Measurements from ENCODE around the gene ZFYVE28.
"Not testable (repeated sequence)": the region's sequence is repeated elsewhere in the genome, so short reads cannot be mapped to it uniquely, and the experiment has no call there.

The ZFYVE28 gene

DNA sequence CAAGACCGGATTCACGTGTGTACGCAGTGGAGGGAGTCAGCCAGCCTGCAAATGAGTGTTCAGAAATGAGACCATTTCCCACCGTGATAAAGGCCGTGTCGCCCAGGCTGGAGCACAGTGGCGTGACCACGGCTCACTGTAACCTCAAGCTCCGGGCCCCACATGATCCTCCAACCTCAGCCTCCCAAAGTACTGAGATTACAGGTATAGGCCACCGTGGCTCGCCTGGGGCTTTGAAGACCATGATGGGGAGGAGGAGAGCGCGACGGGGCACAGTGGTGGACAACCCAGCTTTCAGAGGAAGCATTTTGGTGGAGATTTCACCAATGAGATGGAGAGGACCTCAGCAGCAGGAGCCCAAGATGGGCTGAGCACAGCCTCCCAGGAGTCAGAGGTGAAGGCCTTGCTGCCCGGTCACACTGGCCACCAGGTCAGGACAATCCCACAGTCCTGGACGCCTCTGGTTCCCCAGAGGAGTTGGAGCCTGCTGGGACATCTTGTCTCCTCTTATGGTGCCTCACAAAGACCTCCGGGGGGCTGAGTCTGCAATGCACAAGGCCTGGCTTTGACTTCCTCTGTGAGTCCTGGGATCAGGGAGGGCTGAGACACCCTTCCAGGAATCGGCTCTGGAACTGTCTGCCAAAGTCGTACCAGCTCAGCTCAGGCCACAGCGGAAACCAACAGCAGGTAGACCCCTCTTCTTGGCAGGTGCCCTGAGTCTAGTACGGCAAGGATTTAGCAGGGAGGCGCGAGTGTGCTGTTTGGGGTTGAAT lies 134.1 kb downstream of the ZFYVE28 start:
- DNase-seq = no peak

DNA sequence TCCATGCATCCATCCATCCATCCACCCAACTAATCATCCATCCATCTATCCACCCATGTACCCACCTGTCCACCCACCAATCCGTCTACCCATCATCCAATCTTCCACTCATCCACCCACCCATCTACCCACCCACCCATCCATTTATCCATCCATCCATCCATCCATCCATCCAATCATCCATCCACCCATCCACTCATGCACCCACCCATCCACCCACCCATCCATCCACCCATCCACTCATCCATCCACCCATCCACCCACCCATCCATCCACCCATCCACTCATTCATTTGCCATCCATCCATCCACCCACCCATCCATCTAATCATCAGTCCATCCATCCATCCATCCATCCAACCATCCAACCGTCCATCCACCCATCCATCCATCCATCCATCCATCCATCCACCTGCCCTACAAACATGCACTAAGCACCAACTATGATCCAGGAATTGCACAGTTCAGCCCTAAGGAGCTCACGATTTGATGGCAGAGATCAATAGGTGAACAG lies 135.2 kb downstream of the ZFYVE28 start:
- no peak for DNase-seq

DNA sequence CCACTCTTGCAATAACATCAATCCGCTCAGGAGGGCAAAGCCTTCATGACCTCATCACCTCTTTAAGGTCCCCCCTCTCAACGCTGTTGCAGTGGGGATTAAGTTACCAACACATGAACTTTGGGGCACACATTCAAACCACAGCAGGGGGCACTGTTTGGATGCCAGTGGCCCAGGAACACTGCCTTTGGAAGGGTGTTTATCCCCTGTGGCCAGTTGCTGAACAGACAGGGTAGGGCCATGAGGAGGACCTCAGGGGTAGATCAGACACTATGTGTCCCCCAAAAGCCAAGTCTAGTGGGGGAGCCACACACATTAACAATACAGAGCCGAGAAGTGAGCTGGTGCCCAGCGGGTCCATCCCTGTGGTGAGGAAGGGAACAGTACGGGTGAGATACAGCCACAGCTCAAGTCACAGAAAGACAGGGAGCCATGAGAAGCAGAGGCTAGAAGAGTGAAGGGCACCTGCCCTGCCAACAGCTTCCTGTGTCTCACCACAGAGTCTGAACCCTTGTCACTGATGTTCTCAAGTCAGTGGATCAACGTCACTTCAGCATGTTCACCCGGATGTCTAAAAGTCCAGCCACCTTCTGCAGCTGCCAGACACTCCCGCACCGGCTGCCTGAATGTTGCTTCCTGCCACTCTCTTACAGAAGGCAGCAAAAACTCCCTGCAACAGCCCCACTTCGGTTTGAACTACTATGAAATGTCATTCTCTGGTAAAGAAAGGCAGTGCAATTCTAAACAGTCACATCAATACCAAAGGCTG lies 136.7 kb downstream of the ZFYVE28 start:
- no peak for DNase-seq

DNA sequence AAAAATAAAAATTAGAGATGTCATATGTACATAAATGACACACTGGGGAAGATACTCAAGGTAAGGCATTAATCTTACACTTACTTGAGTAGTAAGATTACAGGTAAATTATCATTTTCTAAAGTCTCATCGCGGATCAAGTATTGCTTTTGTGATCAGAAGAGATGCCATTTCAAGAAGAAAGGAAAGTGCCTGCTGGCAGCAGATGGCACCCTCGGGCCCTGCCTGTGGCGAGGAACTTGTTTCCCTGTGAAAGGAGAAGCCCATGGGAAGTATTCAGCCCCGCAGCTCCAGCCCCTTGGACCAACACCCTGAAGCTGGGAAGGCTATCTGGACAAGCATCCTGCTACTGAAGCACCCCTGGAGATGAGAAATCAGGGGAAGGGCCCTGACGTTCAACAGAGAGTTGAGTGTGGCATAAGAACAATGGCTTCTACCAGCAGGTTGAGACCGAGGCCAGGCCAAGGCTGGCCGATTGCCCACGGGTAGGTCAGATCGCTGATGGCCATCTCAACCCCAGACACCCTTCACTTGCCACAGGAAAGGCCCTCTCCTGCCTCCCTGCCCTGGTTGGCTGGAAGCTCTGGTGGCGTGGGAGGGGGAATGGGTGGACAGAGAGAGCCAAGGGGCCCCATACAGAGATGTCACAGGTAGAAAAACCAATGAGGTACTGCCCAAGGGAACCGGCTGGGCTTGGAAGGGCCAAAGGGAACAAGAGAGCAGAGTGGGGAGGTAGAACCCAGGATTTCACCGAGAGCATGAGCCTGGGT lies 137.7 kb downstream of the ZFYVE28 start:
- DNase-seq = no peak

DNA sequence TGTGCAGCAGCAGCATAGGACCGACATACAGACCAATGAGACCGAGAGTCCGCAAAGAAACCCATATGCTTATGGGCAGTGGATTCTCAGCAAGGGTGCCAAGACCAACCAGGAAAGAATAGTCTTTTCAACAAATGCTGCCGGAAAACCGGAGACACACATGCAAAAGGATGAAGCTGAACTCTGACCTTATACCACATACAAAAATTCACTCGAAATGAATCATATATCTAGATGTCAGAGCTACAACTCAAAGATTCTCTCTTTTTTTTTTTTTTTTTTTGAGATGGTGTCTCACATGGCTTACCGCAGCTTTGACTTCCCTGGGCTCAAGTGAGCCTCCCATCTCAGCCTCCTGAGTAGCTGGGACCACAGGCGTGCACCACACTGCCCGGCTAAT lies 140.5 kb downstream of the ZFYVE28 start:
- no peak for DNase-seq

DNA sequence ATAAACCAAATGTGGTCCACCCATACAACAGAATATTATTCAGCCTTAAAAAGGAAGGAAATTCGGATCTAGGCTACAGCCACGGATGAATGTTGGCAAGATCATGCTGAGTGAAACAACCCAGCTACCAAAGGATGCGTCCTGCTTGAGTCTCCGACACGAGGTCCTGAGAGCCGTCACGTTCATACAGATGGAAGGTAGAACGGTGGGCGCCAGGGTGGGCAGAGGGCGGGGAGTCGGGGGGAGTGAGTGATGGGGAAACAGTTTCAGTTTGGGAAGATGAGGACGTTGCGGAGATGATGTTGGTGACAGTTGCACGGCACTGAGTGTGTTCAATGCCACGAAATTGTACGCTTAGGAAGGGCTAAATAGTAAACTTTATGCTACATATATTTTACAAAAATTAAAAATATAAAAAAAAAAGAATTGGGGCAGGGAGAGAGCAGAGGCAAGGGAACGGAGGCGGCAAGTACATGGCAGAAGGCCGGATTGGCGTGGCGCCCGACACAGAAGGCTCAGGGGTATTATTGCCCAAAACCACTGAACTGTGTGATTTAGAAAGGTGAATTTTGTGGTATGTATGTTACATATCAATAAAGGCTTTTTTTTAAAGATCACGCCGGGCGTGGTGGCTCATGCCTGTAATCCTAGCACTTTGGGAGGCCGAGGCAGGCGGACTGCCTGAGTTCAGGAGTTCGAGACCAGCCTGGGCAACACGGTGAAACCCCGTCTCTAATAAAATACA lies 141.7 kb downstream of the ZFYVE28 start:
- DNase-seq = no peak

DNA sequence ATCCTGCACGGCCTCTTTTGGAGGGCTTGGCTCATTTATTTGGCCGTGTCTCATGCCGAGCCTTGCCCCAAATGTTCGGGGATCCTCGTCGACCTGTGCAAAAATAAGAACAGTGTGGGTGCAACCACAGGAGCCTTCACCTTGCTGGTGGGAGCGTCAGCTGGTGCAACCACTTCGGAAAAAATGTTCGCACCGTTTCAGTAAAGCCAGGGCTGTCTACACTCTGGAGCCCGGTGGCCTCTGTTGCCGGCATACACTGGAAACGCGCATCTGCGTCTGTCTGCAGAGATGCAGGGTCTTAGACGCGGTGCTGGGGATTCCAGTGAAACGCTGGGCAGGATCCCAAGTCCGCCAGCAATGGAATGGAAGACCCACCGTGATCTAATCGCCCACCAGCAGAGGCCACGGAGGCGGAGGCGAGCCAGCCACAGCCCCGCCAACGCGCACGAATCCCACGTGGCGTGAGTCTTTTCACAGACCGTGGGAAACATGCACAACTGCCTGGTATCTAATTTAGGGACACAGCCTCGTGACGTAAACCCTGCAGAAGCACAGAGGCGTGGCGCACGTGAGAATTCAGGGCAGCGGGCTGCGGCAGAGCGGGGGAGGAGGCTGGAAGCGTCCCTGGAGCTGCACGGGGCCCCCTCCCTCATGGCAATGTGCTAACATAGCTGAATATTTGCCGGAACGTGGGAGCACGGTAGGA lies 142.7 kb downstream of the ZFYVE28 start:
- no peak for DNase-seq

DNA sequence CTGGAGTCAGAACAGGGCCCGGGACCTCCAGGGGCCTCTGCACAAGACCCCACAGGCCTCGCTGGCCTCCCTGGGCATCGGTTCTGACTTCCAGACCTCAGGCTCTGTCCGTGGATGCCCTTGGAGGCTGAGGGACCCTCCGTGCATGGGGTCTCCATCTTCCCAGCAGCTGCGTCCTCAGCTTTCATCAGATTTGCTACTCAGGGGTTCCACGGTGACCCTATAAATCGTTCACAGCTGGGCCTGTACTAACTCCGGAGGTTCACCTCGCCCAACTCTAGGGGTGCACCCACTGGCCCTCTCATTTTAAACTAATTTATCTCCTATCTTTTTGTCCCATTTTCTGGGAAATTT lies 143.4 kb downstream of the ZFYVE28 start:
- DNase-seq = not testable (repeated sequence)

DNA sequence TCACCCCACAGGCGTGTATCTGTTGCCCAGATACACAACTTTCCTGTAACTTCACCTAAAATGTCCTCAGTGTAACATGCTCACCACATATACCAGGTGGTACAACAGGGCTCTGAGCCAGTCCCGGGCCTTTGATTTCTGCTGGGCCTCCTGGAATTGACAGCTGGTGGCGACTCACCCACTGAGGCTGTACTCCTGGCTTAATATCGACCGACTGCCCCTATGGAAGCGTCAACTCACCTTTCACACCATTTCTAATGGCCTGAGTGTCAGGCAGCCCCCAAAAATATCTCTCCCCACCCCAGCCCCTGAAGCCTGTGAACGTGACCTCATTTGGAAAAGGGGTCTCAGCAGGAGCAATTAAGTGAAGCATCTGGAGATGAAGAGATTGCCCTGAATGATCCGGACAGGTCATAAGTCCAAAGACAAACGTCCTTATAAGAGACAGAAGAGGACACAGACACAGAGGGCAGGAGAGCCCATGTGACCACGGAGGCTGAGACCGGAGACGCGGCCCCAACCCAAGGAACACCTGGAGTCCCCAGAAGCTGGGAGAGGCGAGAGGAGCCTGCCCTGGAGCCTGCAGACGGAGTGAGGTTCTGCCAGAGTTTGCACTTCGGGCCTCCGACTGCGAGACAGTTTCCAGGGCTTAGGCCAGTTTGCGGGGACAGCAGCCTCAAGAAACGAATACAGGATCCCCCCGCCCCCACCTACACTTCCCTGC lies 144.0 kb downstream of the ZFYVE28 start:
- no peak for DNase-seq

DNA sequence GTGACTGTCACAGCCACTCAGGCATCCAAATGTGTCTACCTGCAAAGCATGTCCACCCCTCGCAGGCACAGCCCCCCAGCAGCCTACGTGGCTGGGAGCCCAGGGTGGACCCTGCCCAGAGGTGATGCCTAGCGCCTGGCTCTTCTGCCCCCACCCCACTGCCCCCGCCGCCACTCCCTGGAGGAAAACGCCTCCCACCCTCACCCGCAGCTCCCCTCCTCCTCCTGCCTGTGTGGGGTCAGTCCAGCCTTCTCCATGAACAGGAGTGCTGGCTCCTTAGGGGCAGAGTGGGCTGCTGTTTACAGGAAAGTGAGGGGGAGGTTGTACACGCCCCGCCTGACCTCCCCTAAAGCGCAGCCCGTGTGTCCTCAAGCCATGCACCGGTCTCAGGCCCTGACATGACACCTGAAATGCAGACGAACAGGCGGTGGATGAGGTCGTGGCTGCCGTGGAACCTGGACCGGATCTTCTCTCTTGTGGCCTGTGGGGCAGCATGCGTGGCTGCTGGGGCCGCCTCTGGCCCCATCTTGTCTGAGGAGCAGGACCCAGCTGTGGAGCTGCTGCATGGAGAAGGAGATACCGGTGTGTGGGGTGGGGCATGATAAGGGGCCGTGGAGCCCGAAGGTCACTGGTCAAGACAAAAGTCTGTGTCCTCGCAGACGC lies 144.7 kb downstream of the ZFYVE28 start:
- DNase-seq = no peak

DNA sequence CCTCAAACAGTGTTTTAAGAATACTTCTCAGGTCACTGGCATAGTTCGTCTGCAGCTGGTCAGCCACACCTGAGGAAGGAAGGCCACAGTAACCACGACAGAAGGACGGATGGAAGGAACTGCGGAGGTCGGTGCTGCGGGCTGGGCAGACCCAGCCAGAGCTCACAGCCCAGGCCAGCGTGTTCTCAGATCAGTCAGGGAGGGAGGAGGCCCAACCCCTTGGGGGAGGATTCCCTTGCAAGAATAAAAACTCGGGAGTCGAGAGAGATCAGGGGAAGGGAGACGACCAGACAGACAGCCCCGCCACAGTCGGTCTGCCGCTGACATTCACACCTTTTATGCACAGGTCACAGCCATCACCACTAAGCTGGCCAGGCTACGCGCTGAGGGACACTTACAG lies 145.2 kb downstream of the ZFYVE28 start:
- DNase-seq = no peak

DNA sequence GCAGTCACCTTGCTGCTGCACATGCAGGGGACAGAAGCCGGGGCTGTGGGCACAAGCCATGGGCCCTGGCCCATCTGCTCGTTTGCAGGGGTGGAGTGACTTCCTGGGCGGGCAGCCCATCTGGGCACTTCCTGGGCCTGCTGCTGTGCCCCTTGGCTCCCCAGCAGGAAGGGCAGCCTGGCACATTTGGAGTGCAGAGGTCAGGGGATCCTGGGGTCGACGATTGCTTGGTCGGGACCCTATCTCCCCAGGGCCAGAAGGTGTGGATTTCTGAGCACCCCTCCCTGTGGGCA lies 145.7 kb downstream of the ZFYVE28 start:
- DNase-seq = no peak

DNA sequence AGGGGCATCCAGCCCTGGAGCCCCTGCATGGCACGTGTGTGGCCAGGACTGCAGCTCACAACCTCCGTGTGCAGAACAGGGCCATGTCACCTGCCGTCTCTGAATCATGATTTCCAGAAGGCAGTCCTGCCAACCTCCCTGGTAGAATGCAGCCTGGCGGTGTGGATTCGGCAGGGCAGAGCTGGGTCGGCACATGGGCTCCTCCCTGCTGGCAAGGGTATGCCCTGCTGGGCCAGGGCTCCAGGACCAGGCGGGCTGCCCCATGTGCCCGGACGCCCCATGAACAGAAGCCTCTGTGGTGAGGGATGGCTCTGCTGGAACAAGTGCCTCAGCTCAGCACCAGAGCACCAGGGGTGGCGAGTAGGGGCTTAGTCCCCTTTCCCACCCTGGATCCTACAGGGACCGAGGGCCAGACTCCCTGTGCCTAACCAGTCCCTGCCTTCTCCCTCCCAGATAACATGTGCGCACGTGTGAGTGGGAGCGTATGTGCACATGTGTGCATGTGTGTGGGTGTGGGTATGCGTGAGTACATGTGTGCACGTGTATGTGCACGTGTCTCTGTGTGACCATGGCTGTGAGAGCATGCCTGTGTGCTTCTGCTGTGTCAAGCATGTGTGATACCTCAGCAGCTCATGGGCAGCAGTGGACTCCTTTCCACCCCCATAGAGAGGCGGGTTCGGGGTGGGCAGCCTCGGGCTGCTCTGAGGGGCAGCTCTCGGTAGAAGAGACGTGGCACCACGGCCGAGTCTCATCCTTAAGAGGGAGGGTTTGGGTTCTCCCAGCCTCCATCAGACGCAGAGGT lies 146.2 kb downstream of the ZFYVE28 start:
- no peak for DNase-seq

DNA sequence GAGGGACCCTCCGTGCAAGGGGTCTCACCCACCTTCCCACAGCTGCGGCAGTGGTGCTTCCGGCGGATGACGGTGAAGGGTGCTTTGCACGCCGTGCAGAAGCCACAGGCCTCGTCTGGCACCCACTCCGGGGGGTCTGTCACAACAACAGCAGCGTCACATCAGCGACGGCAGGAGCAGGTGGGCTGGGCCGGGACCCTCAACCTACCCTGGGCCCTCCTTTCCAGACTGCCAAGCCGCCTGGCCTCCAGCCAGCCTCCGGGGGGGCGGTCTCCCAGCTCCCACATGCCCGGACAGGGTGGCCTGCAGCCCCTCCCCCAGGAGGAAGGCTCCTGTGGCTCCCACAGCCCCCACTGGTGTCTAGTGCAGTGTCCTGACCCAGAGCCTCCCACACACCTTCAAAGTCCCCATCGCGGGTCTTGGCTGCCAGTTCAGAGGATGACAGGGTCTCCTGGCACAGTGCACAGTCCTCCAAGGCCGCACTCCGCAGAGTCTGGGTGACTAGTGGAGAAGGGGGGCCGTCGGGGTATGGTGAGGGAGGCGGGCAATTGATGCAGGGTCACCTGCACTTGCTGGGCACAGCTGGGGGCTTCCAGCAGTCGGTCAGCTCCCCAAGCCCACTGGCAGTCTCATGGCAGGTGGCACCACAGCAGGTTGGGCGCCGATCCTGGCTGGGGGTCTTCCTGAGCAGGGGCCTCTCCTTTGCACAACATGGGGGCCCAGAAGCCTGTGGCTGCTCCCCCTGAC lies 147.0 kb downstream of the ZFYVE28 start:
- DNase-seq = no peak

DNA sequence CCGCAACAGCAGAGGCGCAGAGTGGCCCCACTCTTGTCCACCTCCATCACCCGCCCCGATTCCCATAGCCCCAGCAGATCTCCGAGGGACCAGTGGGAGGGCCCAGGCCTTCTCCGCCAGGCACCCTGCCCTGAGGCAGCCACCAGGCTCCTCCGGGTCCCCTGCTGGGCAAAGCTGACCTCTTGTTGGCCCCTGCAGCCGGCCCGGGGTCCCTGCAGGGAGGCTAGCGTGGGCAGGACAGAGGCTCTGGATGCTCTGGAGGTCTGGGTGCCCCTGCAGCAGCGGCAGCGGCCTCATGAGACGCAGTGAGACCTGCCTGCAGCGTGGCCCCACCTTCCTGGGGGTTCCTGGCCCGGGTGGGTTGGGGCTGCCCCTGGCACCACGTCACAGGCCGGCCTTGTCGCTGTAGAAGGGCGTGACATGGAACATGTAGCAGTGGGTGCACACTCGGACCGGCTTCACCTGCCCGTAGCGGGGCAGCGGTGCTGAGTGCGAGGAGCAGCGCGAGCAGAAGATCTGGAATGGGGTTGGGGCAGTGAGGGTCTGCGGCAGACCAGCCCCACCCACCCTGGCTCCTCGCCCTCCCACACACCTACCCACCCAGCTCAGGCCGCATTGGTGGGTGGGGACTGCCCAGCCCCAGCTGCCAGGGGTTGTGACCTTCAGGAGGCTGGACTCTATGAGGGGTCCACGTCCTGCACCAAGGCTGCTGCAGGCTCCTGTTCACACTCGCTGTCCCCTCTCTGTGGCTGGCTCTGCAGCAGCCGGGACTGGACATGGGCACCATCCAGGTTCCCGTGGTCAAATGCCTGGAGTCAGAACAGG lies 147.9 kb downstream of the ZFYVE28 start:
- no peak for DNase-seq

DNA sequence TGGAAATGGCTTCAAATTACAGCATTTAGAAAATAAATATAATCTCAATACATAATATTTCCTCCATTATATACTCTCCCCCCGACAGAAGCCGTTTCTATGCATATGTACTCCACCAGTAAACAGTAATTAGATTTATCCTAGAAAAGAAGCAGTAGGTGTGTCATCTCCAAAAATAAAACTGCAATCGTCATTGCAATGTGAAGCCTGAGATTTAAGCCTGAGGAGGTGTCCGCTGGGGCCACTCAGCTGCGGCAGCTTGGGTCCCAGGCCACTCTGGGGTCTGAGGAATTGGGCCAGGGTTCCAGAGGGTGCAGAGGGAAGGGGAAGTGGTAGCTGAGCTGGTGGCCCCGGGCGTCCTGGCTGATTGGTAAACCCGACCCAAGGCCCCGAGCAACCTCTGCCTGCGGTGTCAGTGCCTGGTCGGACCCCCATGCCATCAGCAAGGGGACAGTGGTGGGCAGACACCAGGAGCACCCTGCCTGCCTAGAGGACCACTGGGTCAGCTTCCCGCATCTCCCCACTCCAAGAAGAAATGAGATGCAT lies 148.8 kb downstream of the ZFYVE28 start:
- DNase-seq = no peak

DNA sequence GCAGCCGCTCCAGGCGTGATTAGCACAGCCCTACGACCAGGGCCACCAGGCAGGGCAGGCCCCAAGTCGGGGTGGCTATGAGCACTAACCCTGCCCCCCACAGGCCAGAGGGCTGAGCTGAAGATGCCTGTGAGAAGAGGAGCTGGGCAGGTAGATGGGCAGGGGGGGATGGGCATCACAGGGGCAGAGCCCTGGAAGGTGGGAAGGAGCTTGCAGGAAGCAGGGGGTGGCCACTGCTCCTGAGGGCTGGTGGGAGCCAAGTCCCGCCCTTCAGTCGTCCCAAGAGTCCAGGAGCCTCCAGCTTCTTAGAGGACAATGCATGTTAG lies 149.3 kb downstream of the ZFYVE28 start:
- DNase-seq = no peak

Data from NCI-H2081 treated with DMSO at 0.1 percent for 48 hours (cell line).